Adipose tissue (tissue), 3 donors: ENCODE results near the gene PHYHIPL. TPM values are rescaled to one million over a fixed set of nuclear protein-coding genes. Genes with fewer than 3 reads are reported as not detected.

Experiments used
- H3K27ac ChIP-seq: one replicate; pipeline ENCODE4 v1.5.1; 2013; ENCODE audit warnings: low read depth, low read length
- WGBS, 3 donors: extraction: QIAGEN DNeasy Blood & Tissue Kit; methylation state at CpG; one replicate each; pipeline ENCODE4 v1.1.7; 2013; 5-methylcytosine and 5-hydroxymethylcytosine counted together
- polyA plus RNA-seq, 3 donors: library from polyadenylated mRNA; stranded (reverse); fragments of 200-250 nt; gene quantifications; one replicate each; pipeline ENCODE4 v1.2.3, GENCODE V29; 2013
- donor health status: healthy with polysubstance abuse.
- donor health status: Bipolar disorder and iron deficiency.
- donor health status: healthy.

PHYHIPL gene
- polyA plus RNA-seq, 3 donors, result 0.06 to 2.3 (median 0.11) TPM

- H3K27ac ChIP-seq, result no peak overlapping the region
- 75 to 88% (median 86%) methylated on average over 1 of the region's 1 CpG for WGBS, 3 donors
Measured at GRCh38 chr10:59281861-59282260, 105.4 kb downstream of the PHYHIPL start.

- 48 to 60% (median 58%) methylated on average over 9 of the region's 9 CpGs for WGBS, 3 donors
- no peak overlapping the region for H3K27ac ChIP-seq
Measured at GRCh38 chr10:59283456-59284091, 107.1 kb downstream of the PHYHIPL start.

GRCh38 chr10:59284118-59284975, 107.9 kb downstream of the PHYHIPL start:
- 72 to 77% (median 76%) methylated on average over 7 of the region's 7 CpGs for WGBS, 3 donors
- no peak overlapping the region for H3K27ac ChIP-seq

GRCh38 chr10:59285073-59285472, 108.6 kb downstream of the PHYHIPL start:
- H3K27ac ChIP-seq, result no peak overlapping the region
- WGBS, 3 donors, result 92 to 93% (median 93%) methylated on average over 4 of the region's 4 CpGs

- 84 to 92% (median 91%) methylated on average over 4 of the region's 4 CpGs for WGBS, 3 donors
- H3K27ac ChIP-seq, result no peak overlapping the region
Measured at GRCh38 chr10:59285848-59286247, 109.4 kb downstream of the PHYHIPL start.

GRCh38 chr10:59287587-59288255, 111.3 kb downstream of the PHYHIPL start:
- H3K27ac ChIP-seq, result no peak overlapping the region
- WGBS, 3 donors, result 81 to 92% (median 89%) methylated on average over 3 of the region's 3 CpGs

GRCh38 chr10:59289853-59290252, 113.4 kb downstream of the PHYHIPL start:
- H3K27ac ChIP-seq, result no peak overlapping the region
- 81 to 87% (median 83%) methylated on average over 3 of the region's 3 CpGs for WGBS, 3 donors

GRCh38 chr10:59290448-59290847, 114.0 kb downstream of the PHYHIPL start:
- no peak overlapping the region for H3K27ac ChIP-seq
- WGBS, 3 donors, result 75 to 90% (median 84%) methylated on average over 4 of the region's 4 CpGs

Other genes with a start within 250 kb of the PHYHIPL start
- gene FAM13C, start 185.9 kb downstream of the PHYHIPL start, polyA plus RNA-seq, result 10 to 100 TPM in 1 of 3 donors, 1 to 10 TPM in 2; 1.5 to 15.3 (median 4.4) TPM